NCI-H82 treated with DMSO at 0.1 percent for 48 hours (cell line): ENCODE measurements around the gene FILIP1.

Source experiments
- DNase-seq: peaks from one replicate; lab custom pipeline; 2025; ENCODE audit not compliant: unreplicated experiment; lab: John Stamatoyannopoulos, UW

The FILIP1 gene, protein sequence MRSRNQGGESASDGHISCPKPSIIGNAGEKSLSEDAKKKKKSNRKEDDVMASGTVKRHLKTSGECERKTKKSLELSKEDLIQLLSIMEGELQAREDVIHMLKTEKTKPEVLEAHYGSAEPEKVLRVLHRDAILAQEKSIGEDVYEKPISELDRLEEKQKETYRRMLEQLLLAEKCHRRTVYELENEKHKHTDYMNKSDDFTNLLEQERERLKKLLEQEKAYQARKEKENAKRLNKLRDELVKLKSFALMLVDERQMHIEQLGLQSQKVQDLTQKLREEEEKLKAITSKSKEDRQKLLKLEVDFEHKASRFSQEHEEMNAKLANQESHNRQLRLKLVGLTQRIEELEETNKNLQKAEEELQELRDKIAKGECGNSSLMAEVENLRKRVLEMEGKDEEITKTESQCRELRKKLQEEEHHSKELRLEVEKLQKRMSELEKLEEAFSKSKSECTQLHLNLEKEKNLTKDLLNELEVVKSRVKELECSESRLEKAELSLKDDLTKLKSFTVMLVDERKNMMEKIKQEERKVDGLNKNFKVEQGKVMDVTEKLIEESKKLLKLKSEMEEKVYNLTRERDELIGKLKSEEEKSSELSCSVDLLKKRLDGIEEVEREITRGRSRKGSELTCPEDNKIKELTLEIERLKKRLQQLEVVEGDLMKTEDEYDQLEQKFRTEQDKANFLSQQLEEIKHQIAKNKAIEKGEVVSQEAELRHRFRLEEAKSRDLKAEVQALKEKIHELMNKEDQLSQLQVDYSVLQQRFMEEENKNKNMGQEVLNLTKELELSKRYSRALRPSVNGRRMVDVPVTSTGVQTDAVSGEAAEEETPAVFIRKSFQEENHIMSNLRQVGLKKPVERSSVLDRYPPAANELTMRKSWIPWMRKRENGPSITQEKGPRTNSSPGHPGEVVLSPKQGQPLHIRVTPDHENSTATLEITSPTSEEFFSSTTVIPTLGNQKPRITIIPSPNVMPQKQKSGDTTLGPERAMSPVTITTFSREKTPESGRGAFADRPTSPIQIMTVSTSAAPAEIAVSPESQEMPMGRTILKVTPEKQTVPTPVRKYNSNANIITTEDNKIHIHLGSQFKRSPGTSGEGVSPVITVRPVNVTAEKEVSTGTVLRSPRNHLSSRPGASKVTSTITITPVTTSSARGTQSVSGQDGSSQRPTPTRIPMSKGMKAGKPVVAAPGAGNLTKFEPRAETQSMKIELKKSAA (N-terminal part only)

DNA sequence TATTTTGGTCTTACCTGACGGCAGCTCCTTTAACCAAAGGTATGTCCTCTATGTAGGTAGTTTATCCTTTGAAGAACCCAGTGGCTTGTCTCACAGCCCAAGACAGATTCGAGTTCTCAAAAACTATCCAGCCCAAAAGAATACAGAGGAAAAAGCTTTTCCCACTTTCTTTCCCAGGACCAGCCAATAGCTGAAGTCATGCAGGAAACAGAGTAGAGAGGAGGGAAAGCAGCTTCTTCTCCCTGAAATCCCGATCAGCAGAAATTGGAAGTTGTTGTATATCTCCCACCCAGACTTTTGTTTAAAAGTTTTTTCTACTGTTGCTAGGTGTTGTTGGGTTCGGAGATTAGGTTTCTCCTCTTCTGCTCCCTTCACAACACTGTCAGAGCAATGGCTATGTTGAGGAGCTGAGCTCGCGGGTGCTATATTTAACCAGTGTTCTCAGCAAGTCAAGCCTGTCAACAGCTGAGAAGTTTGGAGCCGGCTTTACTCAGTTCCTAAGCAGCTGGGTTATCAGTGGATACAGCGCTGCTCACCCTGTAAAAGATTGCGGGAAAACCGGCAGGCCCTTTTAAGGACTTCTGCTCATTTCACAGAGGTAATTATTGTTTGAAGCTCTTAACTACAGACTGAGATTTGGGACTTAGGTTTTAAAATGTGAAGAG is at the start of gene FILIP1:
TSS of gene FILIP1 (minus strand) at position 401 of the 665 bp plus-strand sequence. CDS start 78,828 bp downstream, outside the sequence.
- DNase-seq, result no peak

DNA sequence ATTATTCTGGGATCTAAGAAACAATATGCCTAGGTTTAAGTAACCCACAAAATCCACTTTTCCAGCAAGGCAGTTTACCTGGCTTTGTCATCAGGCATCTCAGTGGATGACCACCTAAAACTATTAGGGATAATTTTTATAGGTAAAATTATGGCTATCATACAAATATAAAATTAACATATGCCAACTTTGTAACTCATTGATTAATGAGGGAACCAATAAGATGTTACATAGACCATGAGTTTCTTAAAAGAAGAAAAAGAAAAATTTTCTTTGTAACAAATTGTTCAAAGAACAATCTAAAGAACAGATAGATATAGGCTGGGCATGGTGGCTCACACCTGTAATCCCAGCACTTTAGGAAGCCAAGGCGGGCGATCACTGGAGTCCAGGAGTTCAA is 49.7 kb upstream of the FILIP1 start:
- no peak for DNase-seq

DNA sequence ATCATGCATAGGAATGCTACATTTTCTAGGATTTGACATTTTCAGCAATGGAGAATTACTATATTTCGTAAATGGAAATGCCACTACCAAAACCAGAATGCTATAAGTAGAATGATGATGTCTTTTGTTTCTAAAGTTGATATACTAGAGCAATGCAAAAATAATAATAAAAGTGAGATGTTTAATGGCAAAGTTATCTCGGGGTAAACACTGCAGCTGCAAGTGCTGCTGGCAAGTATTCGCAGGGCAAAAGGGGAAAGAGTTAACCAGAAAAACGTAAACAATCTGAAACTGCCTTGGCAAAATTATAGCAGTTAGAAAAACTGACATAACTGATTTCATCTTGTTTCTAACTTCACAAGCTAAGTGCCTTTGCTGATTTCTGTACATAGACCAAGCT is 45.5 kb upstream of the FILIP1 start:
- no peak for DNase-seq

DNA sequence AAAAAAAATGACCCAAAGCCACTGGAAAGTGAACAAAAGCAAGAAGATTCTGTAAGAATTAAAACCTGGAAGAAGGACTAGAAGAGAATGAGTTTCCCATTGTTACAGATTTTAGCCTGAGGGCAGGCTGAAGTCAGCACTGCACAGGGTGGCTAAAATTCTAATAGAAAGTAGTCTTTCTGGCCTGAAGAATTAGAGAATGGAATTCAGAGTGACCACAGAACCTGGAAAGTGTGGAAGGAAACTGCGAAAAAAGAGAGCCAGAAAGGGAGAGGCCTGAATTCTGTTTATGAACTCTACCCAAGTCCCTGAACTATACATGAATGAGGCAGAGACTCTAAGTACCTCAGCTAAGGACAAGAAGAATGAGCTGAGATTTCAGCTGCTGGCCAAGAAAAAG is 38.9 kb upstream of the FILIP1 start:
- DNase-seq, result no peak

DNA sequence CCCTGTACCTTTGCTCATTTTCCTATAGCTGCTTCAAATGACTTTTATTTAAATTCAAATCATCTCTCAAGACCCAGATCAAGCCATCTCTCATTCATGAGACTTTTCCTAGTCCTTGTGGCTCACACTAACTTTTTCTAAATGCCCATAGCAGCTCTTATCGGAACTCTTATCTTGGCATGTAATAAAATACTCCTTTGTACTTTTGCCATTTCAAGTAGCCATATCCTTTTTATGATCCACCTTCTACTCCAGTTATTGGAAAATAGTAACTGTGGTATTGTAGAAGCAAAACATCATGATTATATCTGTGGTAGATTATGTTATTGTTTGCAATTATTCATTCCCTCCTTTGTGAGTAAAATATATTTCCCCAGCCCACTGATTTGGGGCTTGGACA is 37.6 kb upstream of the FILIP1 start:
- no peak for DNase-seq

DNA sequence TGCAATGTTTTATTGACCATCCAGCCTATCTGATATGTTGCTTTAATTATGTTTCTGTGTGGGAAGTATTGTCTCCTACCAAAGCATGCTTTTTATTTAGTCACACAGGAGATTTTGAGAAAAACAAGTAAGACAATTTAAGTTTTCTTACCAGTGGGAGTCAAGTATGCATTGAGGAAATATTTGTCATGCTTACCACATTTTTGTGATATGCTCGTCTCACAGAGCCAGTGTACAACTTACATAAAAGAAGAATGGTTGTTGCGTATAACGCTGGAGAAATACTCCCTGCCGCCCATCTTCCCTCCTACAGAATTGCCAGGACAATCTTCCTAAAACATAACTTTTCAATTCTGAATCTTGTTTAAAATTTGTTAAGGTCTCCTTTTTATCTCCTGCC is 37.1 kb upstream of the FILIP1 start:
- DNase-seq, result no peak

DNA sequence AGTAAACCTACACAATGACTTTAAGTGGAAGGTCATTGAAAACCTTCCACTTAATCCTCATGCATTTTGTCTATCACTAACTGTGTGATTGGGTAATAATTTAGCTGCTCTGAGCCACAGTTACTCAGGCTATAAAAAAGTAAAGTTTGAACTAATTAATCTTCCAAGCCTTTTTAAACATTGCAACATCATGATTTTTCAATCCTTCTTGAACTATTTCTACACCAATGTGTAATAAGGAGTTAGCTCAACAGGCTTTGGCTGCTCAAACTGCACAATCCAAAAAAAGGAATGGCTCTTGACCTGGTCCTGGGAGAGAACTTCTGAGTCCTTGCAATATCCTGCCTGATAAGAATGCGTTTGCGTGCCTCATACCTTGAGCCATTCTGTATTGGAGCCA is 34.8 kb upstream of the FILIP1 start:
- DNase-seq, result no peak

DNA sequence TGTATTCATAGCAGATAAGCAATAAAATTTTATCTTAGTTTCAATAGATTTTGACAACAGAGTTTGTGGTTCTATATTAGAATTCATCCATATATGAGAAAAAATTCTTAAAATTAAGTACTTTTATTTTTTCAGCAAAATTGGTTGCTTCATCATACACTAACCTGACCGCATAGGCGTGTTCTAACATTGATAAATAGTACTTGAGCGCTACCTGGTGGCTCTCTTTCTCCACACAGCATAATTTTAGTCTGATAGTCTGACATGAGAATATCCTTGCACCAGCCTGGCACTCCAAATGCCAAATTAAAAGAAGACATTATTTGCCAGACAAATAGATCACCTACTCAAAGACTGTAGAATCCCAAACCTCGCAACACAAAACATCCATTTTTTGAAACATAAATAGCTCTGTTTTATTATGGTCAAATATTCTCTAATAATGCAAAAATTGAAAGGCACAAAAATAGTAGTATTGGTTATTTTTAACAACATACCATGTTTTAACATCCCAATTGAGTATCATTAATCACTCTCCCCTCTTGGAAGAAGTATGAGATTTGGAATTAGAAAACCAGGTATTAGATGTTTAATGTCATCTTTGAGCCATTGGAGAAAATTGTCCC is 33.0 kb upstream of the FILIP1 start:
- peak; percentile 47 for DNase-seq

DNA sequence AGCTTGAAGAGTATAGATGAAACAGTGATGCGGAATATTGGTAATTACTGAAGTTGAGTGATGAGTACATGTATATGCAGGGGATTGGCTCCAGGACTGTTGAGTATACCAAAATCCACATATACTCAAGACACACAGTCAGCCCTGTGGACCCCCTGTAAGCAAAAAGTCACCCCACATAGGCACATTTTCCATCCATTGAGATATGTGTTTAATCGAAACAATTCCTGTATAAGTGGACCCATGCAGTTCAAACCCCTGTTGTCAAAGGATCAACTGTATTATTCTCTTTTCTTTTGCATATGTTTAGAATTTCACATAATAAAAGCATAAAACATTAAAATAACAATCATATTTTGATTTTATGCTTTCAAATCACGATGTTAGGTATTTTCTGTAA is 32.1 kb upstream of the FILIP1 start:
- DNase-seq, result no peak

DNA sequence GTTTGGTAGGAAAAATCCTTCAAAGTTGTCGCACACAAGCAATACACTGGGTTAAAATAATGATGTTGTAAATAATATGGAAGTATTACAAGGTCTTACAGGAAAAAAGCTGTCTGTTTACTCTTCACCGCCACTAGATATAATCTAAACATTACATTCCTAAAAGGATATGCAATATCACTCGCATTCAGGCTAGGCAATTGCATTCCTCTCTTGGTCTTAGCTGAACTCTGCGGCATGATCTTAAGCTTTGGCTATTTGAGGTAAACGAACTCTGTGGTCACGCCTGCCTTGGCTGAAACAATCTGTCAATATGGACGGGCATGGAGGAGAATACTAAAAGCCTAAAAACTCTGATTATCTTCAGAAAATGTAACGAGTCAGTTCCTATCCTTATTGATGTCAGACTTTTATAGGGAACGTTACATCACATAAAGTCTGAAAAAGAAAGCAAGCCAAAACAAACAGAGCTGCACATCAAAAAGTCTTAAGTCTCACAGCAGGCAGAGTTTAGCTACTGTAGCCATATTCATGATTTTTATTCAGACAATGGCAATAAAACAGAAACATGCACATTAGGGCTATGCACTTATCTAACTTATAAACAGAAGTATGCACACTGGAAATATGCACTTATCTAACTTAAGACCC is 30.8 kb upstream of the FILIP1 start:
- peak; percentile 3 for DNase-seq

DNA sequence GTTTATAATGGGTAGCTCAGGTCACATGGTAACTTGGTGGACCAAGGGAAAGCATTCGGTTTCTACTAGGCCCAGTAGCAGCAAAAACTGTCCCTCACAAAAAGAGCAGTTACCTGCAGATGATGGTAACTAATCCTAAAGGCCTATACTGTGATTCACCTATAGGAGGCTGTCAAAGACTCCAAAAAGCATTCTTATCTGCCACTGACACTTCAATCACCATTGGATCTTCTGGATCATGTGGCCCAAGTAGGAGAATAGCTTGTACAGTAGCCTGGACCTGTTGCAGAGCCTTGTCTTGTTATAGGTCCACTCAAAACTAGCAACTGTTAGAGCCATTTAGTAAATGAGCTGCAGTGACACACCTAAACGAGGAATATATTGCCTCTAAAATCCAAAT is 23.2 kb upstream of the FILIP1 start:
- no peak for DNase-seq

DNA sequence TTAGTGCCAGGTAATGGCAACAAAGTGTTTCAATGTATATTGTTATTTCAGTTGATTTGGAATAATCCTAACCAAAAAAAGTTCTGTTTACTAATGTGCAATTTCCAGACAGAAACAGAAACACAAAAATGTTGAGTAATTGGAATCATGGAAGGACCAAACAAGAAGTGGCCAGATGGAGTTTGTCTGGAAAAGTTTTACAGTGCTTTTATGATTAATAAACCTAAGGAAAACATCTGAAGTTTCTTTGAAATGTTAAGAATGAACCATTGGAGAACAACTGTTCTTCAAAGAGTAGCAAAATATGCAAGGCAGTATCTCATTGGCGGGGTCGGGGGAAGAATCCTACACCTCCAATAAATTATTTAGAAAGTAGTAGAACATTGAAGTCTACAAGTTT is 19.0 kb upstream of the FILIP1 start:
- no peak for DNase-seq

DNA sequence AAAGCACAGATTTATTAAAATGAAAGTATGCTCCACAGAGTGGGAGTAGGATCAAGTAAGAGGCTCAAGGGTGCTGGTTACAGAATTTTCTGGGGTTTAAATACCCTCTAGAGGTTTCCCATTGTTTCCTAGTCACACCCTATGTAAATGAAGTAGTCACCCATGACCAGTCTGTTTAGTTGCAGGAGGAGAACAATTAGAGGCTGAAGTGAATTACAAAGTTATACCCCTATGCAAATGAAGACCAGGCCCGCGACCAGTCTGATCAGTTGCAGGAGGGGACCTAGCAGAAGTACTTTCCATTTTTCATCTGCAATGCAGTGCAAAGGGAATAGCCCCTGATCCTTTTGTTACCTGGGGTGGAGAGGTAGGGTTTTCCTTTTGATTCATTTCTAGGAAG is 11.8 kb upstream of the FILIP1 start:
- DNase-seq, result no peak

DNA sequence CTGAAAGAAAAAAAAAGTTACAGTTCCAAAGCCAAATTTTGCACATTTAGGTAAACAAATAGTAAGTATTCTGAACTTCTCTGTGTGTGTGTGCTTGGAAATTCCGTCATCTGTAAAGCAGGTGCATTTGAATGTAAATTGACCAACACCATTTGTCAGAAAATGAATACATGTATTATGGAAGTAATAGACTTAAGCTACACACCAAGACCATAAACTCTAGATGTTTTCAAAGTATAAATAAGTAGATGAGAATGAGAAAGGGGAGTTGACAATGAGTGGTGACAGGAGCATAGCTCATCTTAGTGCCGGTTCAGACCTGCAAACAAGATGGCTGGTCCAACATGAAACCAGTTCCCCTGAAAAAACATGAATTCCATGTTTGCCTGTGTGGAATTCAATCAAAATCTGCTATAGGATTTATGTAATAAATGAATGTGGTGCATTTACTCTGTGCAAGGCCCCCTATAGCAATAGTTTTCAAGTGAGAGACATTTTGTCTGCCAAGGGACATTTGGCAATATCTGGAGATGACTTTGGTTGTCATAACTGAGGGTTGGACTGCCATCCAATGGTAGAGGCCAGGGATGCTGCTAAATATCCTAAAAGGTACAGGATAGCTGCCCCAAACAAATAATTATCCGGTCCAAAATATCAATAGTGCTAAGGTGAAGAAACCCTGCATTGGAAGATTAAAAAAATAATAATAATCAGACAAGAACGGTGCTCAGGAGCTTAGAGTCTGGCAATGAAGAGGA is 11.0 kb upstream of the FILIP1 start:
- DNase-seq, result no peak

DNA sequence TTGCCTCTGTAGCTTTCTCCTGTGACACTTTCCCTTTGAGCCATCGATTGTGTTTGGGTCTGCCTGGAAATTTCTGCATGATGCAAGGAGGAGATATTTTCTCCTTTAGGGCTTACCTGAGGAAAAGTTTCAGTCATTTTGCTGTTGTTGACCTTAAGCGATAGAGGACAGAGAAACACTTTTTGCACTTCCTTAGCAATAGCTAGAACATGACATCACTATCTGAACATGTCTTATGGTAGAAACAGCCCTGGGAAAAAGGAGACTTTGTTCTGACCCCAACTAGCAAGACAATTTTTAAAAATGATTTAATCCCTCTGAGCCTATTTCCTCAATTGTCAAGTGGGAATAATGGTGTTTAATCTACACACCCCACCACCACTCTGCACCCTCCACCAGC is 9.7 kb upstream of the FILIP1 start:
- no peak for DNase-seq

DNA sequence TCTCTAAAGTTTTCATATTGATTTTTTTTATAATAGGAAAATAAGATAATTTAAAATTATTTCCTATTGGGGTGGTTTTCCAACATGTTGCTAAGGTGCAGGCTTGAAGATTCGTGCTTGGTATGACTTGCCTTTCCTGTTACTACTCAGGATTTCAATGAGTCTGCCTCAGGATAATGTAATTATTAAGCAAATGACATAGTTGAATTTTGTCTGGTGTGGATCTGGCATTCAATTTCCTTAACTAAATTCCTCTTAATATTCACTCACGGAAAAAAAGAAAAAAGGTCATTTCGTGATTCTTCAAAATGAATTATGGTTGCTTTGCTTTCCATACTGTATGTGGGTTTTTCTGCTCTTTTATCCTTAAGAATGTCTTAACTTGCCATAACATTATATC is 9.3 kb upstream of the FILIP1 start:
- DNase-seq, result no peak

DNA sequence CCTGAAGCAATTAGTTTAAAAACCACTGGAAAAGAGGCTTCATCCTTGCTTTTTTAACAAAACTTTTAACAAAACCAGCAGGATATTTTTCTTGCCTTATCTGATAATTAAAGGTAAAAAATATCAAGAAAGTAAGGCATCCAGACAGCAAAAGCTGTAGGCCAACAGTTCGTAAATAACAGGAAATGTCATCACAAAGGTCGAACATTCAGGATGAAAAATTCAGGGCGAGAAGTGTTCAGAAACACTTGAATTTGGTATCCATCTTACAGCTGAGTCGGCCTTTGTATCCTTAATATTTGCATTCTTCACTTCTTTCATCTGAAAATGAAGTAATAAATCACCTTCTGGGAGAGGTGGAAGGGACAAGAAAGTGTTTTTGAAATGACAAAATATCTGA is 8.2 kb upstream of the FILIP1 start:
- DNase-seq, result no peak

DNA sequence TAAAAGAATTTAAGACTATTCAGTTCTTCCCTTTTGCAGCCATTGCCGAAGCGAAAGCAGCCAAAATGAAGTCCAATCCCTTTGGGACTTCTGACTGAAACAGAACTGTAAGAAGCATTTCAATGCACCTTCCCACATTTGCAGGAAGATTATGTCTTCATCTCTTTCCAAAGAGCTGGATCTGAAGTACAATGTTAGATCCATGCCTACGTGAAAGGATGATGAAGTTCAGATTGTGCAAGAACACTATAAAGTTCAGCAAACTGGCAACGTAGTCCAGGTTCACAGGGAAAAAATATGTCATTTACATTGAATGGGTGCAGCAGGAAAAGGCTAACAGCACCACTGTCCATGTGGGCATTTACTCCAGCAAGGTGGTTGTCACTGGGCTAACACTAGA is 6.0 kb upstream of the FILIP1 start:
- DNase-seq, result no peak

DNA sequence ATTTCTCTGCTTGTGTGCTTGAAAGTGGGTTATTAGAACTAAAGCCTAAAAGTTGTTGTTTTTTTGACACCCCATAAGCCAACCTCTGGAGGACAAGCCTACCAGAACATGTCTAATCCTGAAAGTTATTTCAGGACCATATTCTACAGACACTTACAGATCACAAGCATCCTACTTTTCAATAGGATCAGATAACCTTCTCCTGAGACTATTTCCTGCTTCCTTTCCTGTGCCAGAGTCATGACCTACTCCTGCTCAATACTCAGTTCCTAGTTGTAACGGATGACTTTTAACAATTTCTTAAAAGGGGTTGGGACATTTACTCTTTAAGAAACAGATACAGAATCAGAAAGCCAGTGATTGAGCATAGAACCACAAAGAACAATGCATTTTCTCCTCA is 5.3 kb upstream of the FILIP1 start:
- DNase-seq, result no peak
